Heart left ventricle (tissue), 13 donors: Measurements from ENCODE around the gene CREBRF.

ENCODE experiments used
- CTCF ChIP-seq, 12 donors: fragments of 200-600 bp; sonication (generic) in 4 of 12; IDR thresholded peaks; one replicate each; pipeline versions ENCODE4 v1.5.0 to v1.8.0; 2018 to 2022; ENCODE audit warnings: antibody characterized with exemption in 12 of 12, mild to moderate bottlenecking in 5 of 12
- POLR2A ChIP-seq, 2 donors: fragments of 450-650 bp; IDR thresholded peaks; one replicate each; pipeline ENCODE4 v1.6.1; 2017; ENCODE audit warnings: antibody characterized with exemption in 2 of 2, mild to moderate bottlenecking in 2 of 2, moderate library complexity in 2 of 2
- donor health status: ischemic (EF 13 %, LVEDD 7.1; RV severe dilation, severe dysfunction).
- donor health status: DM: no; HTN: yes; CAD: no.
- donor health status: DM: no; HTN: no; CAD: no.
- donor health status: ischemic (EF 25% LVEDD 6.9; RV normal size, moderate dysfunction).
- donor health status: ischemic (EF 25% LVEDD 5.7; RV mildly dilated, moderate dysfunction).
- donor health status: ischemic (EF 35%, LVEDD 5.7; RV mildly dilated, moderate dysfunction).
- donor health status: nonischemic (EF 11% LVEDD 7.7; RV severe dilation, severe dysfunction).
- donor health status: DM: yes; HTN: yes; CAD: no.
- donor health status: PGD.
- donor health status: ischemic (EF 29% LVEDD 5.4; RV normal size, mild dysfunction).
- donor health status: nonischemic (EF 23%, LVEDD 6.1; RV moderate dilation, normal function).

DNA sequence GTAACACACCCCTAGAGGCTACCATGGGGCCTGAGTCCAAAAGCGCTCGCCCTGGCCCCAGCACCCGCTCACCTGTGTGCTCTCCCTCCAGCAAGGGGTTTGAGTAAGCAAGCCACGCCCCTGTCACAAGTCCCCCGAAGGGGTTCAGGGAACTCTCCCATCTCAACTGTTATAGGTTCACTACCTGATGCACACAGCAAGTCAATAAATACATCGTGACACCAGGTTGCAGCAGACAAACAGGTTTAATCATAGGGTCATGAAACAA, 8.4 kb upstream of the CREBRF start:
- no peak for TF ChIP-seq CTCF (IDR thresholded peaks at IDR 0.05)
- TF ChIP-seq POLR2A (IDR thresholded peaks at IDR 0.05), result no peak
